Fibroblast of mammary gland (primary cell): ENCODE measurements around the gene SUMO2.
"Not testable (repeated sequence)": the region's sequence is repeated elsewhere in the genome, so short reads cannot be mapped to it uniquely, and the experiment has no call there.

Source experiments
- DNase-seq: peaks from one replicate; pipeline ENCODE4 v3.0.0-alpha.2; 2010; ENCODE audit warnings: low read depth
- H3K4me3 ChIP-seq: 2 replicates; pipeline ENCODE4 v1.5.1; 2011; ENCODE audit warnings: low read depth, mild to moderate bottlenecking, low read length, moderate library complexity; ENCODE audit not compliant: control insufficient read depth
- CTCF ChIP-seq: conservative IDR thresholded peaks from 2 replicates; pipeline ENCODE4 v1.5.1; 2011; ENCODE audit warnings: low read depth, low read length, inconsistent platforms; ENCODE audit not compliant: control insufficient read depth, insufficient read depth

Gene SUMO2

GRCh38 chr17:75174996-75175395 lies 7.8 kb downstream of the SUMO2 start:
- DNase-seq: no peak
- H3K4me3 ChIP-seq: no peak overlapping the region
- no peak for TF ChIP-seq CTCF

GRCh38 chr17:75173526-75173925 lies 9.2 kb downstream of the SUMO2 start:
- TF ChIP-seq CTCF: no peak
- no peak overlapping the region for H3K4me3 ChIP-seq

DNA sequence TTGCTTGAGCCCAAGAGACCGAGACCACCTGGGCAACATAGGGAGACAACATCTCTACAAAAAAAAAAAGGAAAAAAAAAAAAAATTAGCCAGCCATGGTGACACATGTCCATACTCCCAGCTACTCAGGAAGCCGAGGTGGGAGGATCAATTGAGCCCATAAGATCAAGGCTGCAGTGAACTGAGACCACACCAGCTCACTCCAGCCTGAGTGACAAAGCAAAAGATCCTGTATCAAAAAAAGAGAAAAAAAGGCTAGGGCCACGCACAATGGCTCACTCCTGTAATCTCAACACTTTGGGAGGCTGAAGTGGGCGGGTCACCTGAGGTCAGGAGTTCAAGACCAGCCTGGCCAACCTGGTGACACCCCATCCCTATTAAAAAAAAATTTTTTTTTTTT lies 13.8 kb downstream of the SUMO2 start:
- no peak for DNase-seq
- no peak overlapping the region for H3K4me3 ChIP-seq
- no peak for TF ChIP-seq CTCF

More at GRCh38 chr17:75173526-75173925, 9.2 kb downstream of the SUMO2 start:
- DNase-seq: no peak

GRCh38 chr17:75164606-75165005 lies 18.2 kb downstream of the SUMO2 start:
- not testable (repeated sequence) for DNase-seq, H3K4me3 ChIP-seq

DNA sequence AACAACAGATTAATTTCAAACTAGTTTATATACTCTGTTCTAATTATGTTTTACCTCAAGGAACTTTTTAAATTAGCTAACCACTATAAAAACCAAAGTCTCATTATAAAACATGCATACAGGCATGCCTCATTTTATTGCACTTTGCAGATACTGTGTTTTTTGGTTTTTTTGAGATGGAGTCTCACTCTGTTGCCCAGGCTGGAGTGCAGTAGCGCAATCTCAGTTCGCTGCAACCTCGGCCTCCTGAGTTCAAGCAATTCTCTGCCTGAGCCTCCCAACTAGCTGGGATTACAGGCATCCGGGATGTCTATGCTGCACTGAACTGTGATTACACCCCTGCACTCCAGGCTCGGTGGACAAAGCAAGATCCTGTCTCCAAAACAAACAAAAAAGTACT lies 19.7 kb downstream of the SUMO2 start:
- no peak for TF ChIP-seq CTCF
- DNase-seq: no peak
- H3K4me3 ChIP-seq: no peak overlapping the region

DNA sequence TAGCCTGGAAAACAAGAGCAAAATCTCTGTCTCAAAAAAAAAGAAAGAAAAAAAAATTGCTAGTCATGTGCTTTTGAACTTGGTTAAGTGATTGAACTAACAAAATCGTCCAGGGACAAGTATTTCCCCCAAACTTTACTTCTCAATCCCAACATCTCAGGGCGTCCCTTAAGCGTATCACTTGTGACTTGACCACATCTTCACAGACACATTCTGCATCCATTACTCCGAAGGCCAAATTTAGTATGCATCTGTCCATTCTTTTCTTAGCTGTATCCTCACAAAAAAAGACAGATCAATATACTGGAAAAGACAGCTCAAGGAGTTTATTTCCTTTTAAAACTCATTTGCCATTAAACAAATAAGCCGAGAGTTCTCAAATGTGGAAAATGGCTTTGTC lies 22.5 kb downstream of the SUMO2 start:
- no peak for DNase-seq
- TF ChIP-seq CTCF: no peak
- H3K4me3 ChIP-seq: no peak overlapping the region

- DNase-seq: peak; percentile 53
- no peak overlapping the region for H3K4me3 ChIP-seq
- no peak for TF ChIP-seq CTCF
Measured at GRCh38 chr17:75159196-75160031, 23.3 kb downstream of the SUMO2 start.

GRCh38 chr17:75158480-75158879 lies 24.3 kb downstream of the SUMO2 start:
- not testable (repeated sequence) for H3K4me3 ChIP-seq, DNase-seq
